Activated T-helper 1 cell treated with anti-CD3 and anti-CD28 coated beads, Interleukin-12 subunit alpha, Interleukin-12 subunit beta, Interleukin-2, Interleukin-4 antibody, amounts not matched to agents 30 ng/mL and 10 ng/mL and 1 ng/mL, durations not matched to agents 14 hours and 24 hours and 36 hours (primary cell): ENCODE results near the gene THOC6. TPM values are rescaled to one million over a fixed set of nuclear protein-coding genes. Genes with fewer than 3 reads are reported as not detected.

Source experiments
- DNase-seq: peaks from one replicate; pipeline ENCODE4 v3.0.0; 2021; ENCODE audit warnings: low spot score
- H3K27ac Mint-ChIP-seq: one replicate; pipeline ENCODE4 v1.8.0; 2021; ENCODE audit warnings: mild to moderate bottlenecking, mixed read lengths
- H3K27me3 Mint-ChIP-seq: one replicate; pipeline ENCODE4 v1.8.0; 2022; ENCODE audit warnings: mild to moderate bottlenecking, moderate library complexity, mixed read lengths; ENCODE audit not compliant: insufficient read depth
- H3K36me3 Mint-ChIP-seq: one replicate; pipeline ENCODE4 v1.8.0; 2021; ENCODE audit warnings: low read depth, mixed read lengths
- H3K4me1 Mint-ChIP-seq: one replicate; pipeline ENCODE4 v1.8.0; 2021; ENCODE audit warnings: low read depth, mixed read lengths
- H3K4me3 Mint-ChIP-seq: one replicate; pipeline ENCODE4 v1.8.0; 2021; ENCODE audit warnings: mild to moderate bottlenecking, moderate library complexity, mixed read lengths
- H3K9me3 Mint-ChIP-seq: one replicate; pipeline ENCODE4 v1.8.0; 2021; ENCODE audit warnings: mixed read lengths
- intact Hi-C: fragments of 100-400 bp; cut with micrococcal nuclease; formaldehyde crosslinking; loops from one replicate; pipeline ENCODE4 v1.15.1; 2024
- total RNA-seq: library from RNA; stranded (reverse); gene quantifications from 2 replicates; pipeline ENCODE4 v1.2.3, GENCODE V29; 2022

THOC6 gene
- total RNA-seq, 1 donor from 2014 or later: 48.3 TPM

- Mint-ChIP-seq H3K27me3 (peaks cover 5% of the 10 kb centered on the region), H3K9me3 (no peaks in the 10 kb centered on the region), H3K27ac (peak overlapping the region; percentile 91), H3K36me3 (peaks cover 15% of the 10 kb centered on the region), H3K4me1 (peaks cover 35% of the 10 kb centered on the region), H3K4me3 (peak overlapping the region; percentile 84)
- DNase-seq: no peak
- intact Hi-C loops: loop anchor here (1.0 to 2.0 kb wide), 3 partner anchors 54 to 241 kb away; partner anchors contain the start of gene PAQR4
Observed at GRCh38 chr16:3022684-3023414, 986 bp upstream of the THOC6 start.

GRCh38 chr16:3023415-3023668 is 493 bp upstream of the THOC6 start:
- no peak for DNase-seq
- intact Hi-C loops: loop anchor here (2.0 kb wide), 2 partner anchors 55 to 119 kb away; partner anchors contain the start of gene PAQR4
- peaks cover 35% of the 10 kb centered on the region for H3K4me1 Mint-ChIP-seq
- H3K27ac Mint-ChIP-seq: peak overlapping the region; percentile 91
- H3K27me3 Mint-ChIP-seq: peaks cover 3% of the 10 kb centered on the region
- H3K36me3 Mint-ChIP-seq: peaks cover 15% of the 10 kb centered on the region
- peak overlapping the region; percentile 84 for H3K4me3 Mint-ChIP-seq
- no peaks in the 10 kb centered on the region for H3K9me3 Mint-ChIP-seq

GRCh38 chr16:3025032-3026002 is 1.5 kb downstream of the THOC6 start:
- DNase-seq: no peak
- H3K36me3 Mint-ChIP-seq: peaks cover 15% of the 10 kb centered on the region
- no peak overlapping the region for H3K4me3 Mint-ChIP-seq
- no peaks in the 10 kb centered on the region for H3K9me3 Mint-ChIP-seq
- H3K4me1 Mint-ChIP-seq: peaks cover 44% of the 10 kb centered on the region
- intact Hi-C loops: no loop called here
- no peak overlapping the region for H3K27ac Mint-ChIP-seq
- peaks cover 5% of the 10 kb centered on the region for H3K27me3 Mint-ChIP-seq

GRCh38 chr16:3026003-3026378 is 2.2 kb downstream of the THOC6 start:
- Mint-ChIP-seq H3K27me3 (peaks cover 6% of the 10 kb centered on the region), H3K4me1 (peaks cover 44% of the 10 kb centered on the region), H3K36me3 (peaks cover 15% of the 10 kb centered on the region), H3K4me3 (no peak overlapping the region), H3K9me3 (no peaks in the 10 kb centered on the region), H3K27ac (no peak overlapping the region)
- intact Hi-C loops: no loop called here
- no peak for DNase-seq

- Mint-ChIP-seq H3K4me1 (peaks cover 37% of the 10 kb centered on the region), H3K4me3 (no peak overlapping the region), H3K36me3 (peaks cover 17% of the 10 kb centered on the region), H3K27ac (no peak overlapping the region), H3K27me3 (peaks cover 9% of the 10 kb centered on the region), H3K9me3 (no peaks in the 10 kb centered on the region)
- intact Hi-C loops: no loop called here
- DNase-seq: no peak
Observed at GRCh38 chr16:3026609-3027488, 3.0 kb downstream of the THOC6 start.

- Mint-ChIP-seq H3K4me1 (peaks cover 35% of the 10 kb centered on the region), H3K27ac (no peak overlapping the region), H3K9me3 (no peaks in the 10 kb centered on the region), H3K27me3 (peaks cover 13% of the 10 kb centered on the region), H3K4me3 (no peak overlapping the region), H3K36me3 (peaks cover 17% of the 10 kb centered on the region)
- DNase-seq: no peak
- intact Hi-C loops: no loop called here
Observed at GRCh38 chr16:3027489-3027795, 3.6 kb downstream of the THOC6 start.

GRCh38 chr16:3027983-3028715 is 4.3 kb downstream of the THOC6 start:
- peaks cover 20% of the 10 kb centered on the region for H3K27me3 Mint-ChIP-seq
- no peaks in the 10 kb centered on the region for H3K9me3 Mint-ChIP-seq
- H3K4me1 Mint-ChIP-seq: peaks cover 33% of the 10 kb centered on the region
- peak; percentile 79 for DNase-seq
- peak overlapping the region; percentile 57 for H3K4me3 Mint-ChIP-seq
- intact Hi-C loops: loop anchor here (1.0 kb wide), 2 partner anchors 8 to 25 kb away; partner anchors contain the start of gene TNFRSF12A
- peaks cover 17% of the 10 kb centered on the region for H3K36me3 Mint-ChIP-seq
- H3K27ac Mint-ChIP-seq: no peak overlapping the region

GRCh38 chr16:3028716-3029319 is 5.0 kb downstream of the THOC6 start:
- Mint-ChIP-seq H3K9me3 (no peaks in the 10 kb centered on the region), H3K4me3 (peak overlapping the region; percentile 61), H3K36me3 (peaks cover 17% of the 10 kb centered on the region), H3K4me1 (peaks cover 35% of the 10 kb centered on the region), H3K27ac (no peak overlapping the region), H3K27me3 (peaks cover 27% of the 10 kb centered on the region)
- intact Hi-C loops: loop anchor here (1.0 kb wide), 2 partner anchors 9 to 26 kb away; partner anchors contain the start of gene TNFRSF12A
- no peak for DNase-seq

- peak overlapping the region; percentile 60 for H3K4me3 Mint-ChIP-seq
- peaks cover 35% of the 10 kb centered on the region for H3K27me3 Mint-ChIP-seq
- peaks cover 16% of the 10 kb centered on the region for H3K36me3 Mint-ChIP-seq
- H3K27ac Mint-ChIP-seq: peak overlapping the region; percentile 61
- DNase-seq: no peak
- peaks cover 30% of the 10 kb centered on the region for H3K4me1 Mint-ChIP-seq
- no peaks in the 10 kb centered on the region for H3K9me3 Mint-ChIP-seq
- intact Hi-C loops: no loop called here
Observed at GRCh38 chr16:3029491-3030221, 5.8 kb downstream of the THOC6 start.

GRCh38 chr16:3030222-3031212 is 6.7 kb downstream of the THOC6 start:
- H3K4me3 Mint-ChIP-seq: peak overlapping the region; percentile 60
- peaks cover 44% of the 10 kb centered on the region for H3K27me3 Mint-ChIP-seq
- peak overlapping the region; percentile 61 for H3K27ac Mint-ChIP-seq
- DNase-seq: no peak
- H3K4me1 Mint-ChIP-seq: peaks cover 30% of the 10 kb centered on the region
- H3K9me3 Mint-ChIP-seq: no peaks in the 10 kb centered on the region
- intact Hi-C loops: loop anchor here (1.0 kb wide), 2 partner anchors 15 to 136 kb away; no protein-coding TSS in a partner anchor
- H3K36me3 Mint-ChIP-seq: peaks cover 15% of the 10 kb centered on the region
